Umbilical cord (tissue), 2 donors: ENCODE results near the gene ARNT2. TPM values are rescaled to one million over a fixed set of nuclear protein-coding genes. Genes with fewer than 3 reads are reported as not detected.
A peak's percentile ranks its signal among the peaks of the same experiment; 100 is the strongest.

Experiments
- DNase-seq: peaks from one replicate; pipeline ENCODE4 v3.0.0-alpha.2; 2015; ENCODE audit warnings: low spot score
- total RNA-seq: library from RNA; depleted of rRNA; stranded (reverse); fragments of >200 nt; gene quantifications from one replicate; pipeline ENCODE4 v1.2.3, GENCODE V29; 2014; ENCODE audit warnings: low replicate concordance; ENCODE audit not compliant: insufficient read depth

ARNT2 gene
- total RNA-seq, 1 donor from 2014 or later, result 5.3 TPM

DNA sequence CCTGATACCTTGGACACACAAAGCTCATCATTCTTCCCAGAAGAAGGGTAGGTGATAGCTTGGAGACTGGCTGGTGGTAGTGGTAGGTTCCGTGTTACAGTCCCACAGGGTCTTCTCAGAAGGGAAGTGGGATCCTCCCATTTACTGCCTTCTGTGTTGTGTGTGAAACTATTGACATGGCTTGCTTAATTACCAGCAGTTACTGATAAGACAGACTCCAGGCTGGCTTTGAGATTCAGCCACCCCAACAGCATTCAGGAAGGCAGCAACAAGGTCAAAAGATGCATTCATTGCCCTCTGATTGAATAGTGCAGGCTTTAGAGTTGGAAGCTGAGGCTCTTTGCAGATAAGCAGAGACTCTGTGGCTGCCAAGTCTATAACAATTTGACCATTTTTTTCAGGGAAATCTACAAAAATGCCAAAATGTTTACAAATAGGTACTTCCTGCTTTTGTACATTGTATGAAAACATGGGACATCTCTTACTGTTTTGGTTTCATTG lies 7.7 kb downstream of the ARNT2 start:
- no peak for DNase-seq

DNA sequence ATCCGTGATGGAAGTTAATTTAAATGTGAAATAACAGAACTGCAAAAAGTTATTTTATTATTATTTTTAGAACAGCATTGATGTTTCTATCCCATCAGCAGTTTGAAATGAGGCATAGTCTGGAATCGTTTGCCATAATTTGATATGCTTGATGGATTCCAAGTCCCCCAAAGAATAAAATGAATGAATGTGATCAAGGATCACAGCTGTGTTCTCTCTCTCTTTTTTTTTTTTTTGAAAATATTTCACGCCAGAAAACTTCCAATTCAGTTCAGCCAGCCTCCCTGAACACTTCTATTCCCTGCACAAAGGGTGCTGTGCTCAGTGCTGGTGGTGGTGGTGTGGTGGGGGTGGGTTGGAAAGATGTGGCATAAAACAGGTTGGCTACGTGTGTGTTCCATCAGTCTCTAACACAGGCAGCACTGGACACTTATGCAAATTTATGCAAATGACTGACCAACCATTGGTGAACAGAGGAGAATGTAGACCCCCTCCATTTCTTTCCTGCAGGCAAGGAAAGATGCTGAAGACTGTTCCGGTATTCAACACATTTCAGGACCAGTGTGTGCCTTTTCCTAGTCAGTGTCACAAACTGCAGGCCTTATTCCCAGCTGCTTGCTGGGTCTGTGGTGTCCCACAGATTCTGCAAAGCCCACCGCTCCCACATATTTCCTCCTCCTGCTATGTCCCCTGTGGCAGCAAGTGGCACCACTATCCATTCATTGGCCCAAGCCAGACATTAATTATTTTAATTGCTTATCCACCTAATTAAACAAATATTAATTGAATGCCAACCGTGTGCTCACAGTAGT lies 10.6 kb downstream of the ARNT2 start:
- no peak for DNase-seq

GRCh38 chr15:80415358-80415670 lies 11.1 kb downstream of the ARNT2 start:
- no peak for DNase-seq

DNA sequence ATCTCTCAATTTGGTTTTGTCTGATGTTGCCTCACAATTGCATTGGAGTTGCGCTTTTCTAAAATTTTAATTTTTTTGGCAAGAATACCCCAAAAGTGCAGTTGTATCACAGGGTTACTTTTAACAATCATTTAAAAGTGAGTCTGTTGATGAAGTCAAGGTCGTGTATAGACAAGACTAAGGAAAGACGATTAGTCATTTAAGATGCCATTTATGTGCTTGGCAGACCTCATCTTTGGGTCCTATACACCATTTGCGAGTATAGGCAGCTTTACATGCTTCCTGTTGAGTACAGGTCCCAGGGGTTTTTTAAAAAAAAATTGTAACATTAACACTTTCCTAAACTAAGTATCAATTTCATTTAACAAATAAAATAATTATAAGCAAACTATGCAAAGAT lies 12.5 kb downstream of the ARNT2 start:
- DNase-seq, result no peak

DNA sequence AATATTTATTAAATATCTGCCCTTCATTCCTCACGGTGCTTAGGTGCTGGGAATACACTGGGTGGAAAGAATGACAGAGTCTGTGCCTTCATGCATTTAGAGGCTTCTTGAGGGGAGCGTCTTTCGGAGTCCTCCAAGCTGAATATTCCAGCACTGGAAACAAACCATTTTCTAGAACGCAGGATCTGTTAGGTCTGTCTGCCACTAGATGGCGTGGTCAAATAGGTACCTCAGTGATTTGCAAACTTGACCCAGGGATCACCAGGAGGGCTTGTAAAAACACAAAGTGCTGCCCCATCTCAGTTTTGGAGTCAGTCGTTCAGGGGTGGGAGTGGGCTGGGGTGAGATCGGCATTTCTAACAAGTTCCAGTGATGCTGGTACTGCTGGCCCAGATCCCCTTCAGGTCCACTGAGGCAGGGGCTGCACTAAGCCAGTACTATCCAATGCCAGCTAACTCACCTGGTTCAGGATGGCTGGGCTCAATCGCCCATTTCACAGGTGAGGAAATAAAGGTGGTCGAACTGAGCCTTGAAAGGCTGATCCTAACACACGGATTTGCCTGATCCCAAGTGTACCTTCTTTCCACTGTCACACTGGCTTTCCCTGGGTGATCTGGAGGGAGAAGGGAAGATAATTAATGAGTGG lies 14.8 kb downstream of the ARNT2 start:
- DNase-seq, result peak; percentile 15

- no peak for DNase-seq
These were observed 15.4 kb downstream of the ARNT2 start for GRCh38 chr15:80419546-80419945.

DNA sequence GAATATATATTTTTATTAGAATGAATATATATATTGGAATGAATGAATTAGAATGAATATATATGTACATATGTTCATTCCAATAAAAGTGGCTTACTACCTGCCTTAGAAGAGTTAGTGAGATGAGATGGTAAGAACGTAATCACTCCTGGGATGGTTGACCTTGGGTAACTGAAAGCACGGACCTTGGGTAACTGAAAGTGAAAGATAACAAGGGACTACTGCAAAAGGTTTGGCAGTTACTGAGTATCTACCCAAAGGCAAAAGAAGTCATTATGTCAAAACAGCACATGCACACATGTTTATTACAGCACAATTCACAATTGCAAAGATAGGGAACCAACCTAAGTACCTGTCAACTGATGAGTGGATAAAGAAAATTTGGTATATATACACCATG lies 16.5 kb downstream of the ARNT2 start:
- no peak for DNase-seq

GRCh38 chr15:80423215-80423614 lies 19.0 kb downstream of the ARNT2 start:
- DNase-seq, result no peak

- no peak for DNase-seq
These were observed 20.2 kb downstream of the ARNT2 start for GRCh38 chr15:80424381-80424780.

DNA sequence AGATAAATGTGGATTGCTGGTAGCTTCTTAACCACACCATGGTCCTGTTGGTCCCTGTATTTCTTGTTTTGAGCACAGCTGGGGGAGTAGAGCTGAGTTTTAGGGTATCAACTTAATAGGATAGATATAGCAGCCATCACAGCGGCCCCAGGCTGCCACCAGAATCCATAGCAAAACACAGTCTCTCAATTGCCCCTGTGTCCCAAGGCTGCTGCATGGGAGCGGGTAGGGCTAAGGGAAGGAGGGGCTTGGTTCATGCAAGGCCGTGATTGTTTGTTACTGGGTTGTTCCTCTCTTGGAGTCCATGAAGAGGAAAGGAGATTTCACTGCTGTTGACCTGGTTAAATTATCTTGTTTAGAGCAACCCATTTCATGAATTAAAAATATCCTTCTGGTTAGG lies 22.1 kb downstream of the ARNT2 start:
- DNase-seq, result no peak

DNA sequence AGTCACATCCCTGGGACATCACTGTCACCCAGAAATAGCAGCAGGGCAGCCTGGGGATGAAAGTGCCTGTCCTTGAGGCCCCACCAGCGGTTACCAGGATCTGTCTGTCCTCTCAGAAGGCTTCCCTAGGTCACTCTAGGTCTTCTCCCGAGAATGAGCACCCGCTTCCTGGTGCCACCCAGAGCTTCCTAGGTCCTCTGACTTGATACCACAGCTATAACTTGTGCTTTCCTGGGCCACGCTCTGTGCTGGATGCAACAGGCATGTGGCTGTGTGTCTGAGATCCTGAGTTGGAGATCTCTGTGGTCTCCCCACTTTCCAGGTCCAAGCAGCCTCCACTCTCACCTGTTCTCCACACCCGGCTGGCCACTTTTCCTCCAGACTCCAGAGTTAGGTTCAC lies 25.8 kb downstream of the ARNT2 start:
- no peak for DNase-seq

DNA sequence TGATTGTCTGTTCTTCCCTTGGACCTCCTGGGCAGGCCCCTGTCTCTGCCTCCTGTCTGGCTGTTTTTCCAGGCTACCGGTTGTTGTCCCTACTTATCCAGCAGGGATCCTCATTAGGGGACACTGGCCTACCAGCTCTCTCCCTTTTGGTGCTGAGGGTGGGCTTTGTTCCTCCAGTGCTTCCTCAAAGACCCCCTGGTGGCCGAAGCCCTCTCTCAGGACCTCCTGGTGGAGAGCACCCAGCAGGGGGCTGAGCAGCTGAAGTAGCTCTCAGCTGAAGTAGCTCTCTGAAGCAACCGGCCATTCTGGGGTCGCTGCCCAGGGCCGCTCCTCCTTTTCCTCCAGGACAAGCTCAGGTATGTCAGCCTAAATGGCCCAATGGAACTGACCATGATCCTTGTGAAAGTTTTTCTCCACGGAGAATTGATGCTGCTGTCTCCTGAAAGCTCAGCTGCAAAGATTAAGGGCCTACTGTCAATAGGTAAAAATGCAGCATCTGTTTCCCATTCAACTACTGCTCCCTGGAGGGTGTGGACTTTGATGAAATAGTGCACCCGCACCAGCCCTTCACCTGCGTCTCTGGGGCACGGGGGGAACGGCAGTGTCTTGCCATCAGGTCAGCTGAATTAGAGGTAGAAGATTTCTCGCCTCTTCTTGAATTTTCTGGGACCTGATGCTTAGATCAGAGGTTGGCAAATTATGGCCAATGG lies 27.6 kb downstream of the ARNT2 start:
- DNase-seq, result no peak

DNA sequence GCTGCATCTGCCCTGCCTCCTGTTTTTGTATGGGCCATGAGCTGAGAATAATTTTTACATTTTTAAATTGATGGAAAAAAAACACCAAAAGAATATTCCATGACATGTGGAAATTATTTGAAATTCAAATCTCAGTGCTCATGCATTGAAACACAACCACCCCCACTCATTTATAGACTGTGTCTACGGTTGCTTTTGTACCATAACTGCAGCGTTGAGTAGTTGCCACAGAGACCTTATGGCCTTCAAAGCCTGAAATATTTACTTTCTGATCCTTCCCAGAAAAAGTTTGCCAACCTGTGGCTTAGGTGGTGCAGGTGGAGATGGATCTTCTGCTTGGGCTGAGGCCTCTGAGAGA lies 28.1 kb downstream of the ARNT2 start:
- no peak for DNase-seq

DNA sequence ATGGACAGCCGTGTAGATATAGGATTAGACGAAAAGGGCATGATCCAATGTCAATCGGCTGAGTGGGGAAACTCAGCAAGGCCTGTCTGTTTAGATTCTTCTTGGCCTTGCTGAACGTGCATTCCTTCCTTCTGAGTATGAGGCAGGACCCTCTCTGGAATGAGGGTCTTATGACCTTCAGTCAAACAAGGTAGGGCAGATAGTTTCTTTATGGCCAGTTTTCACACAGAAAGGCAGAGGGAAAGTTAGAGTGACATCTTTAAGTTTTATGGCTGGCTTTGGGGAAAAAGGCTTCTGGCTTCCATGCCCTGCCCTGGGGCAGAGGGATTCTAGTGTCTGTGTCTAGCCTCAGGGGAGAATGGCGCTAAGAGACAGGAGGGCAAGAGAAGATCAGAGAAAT lies 29.7 kb downstream of the ARNT2 start:
- no peak for DNase-seq

DNA sequence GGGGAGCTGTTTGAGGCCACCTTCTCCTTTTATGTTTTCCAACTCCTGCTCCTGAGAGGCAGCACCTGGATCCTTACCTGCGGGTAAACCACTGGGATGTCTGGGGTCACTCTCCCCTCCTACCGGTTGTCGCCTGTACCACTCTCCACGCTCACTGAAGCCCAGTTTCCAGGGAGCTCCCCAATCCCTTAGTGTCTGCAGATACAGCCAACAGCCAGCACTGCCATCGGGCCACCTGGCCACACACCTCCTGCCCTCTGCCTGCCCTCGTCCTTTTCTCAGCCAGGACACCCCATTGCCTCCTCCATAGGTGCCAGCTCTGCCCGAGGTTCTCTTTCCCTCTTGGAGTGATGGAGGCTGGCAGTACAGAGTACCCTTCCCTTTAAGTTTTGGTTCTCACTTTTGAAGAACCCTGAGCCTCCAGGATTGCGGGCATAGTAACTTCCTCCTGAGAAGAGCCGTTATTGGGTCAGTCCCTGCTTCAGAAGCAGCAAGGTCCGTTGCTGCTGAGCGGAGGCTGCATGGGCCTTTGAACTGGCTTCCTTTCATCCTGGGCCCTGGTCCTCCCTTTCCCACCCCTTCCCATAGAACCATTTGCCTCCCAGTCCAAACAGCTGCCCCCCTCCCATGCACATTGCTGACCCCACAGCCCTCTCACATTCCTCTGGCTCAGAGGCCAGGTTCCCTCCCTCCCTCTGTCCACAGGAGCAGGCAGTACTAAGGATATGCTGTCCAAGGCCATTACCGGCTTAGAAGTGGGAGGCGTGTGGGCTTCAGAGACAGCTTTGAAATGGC lies 30.9 kb downstream of the ARNT2 start:
- DNase-seq, result no peak

- no peak for DNase-seq
These were observed 32.5 kb downstream of the ARNT2 start for GRCh38 chr15:80436511-80437307.

DNA sequence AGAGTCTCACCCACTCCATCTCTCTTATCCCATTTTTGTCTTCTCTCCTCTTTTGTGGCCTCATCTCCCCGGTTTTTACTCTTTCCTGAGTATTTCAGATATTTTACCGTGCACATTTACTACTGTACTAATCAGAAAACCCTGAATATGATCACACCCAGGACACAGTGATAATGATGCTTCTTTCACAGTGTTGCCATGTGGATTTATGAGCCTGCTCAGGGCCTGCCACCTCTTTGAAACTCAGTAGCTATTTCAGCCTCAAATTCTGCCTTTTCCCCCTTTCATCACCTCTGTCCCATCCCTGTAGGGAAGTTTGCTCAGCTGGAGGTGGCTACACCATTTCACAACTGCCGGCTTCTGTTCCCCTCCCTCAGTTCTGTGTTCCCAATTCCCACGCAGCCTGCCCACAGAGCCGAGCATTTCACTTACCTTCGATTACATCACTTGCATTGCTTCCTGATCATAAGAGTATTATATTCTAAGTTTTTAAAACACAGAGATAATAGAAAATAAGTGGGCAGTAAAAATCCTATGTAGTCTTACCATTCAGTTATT lies 33.2 kb downstream of the ARNT2 start:
- DNase-seq, result no peak

- DNase-seq, result no peak
These were observed 35.0 kb downstream of the ARNT2 start for GRCh38 chr15:80439140-80439539.

DNA sequence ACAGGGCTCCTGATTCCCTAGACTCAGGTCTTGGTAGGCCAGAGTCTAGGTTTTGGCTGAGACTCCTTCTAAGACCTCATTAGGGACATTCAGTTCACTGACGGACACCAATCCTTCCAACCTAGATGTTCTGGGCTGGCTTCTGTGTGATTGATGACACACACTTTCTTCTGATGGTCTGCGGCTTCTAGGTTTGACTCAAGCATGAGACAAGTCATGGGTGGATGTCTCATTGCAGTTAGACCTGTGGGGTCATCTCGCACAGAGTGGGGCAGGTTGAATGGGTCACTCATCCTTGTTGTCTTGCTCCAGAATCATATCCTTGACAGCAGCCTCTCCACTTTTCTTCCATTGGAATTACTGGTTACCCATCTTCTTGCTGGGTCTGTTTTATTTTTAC lies 35.8 kb downstream of the ARNT2 start:
- DNase-seq, result no peak

GRCh38 chr15:80441041-80441440 lies 36.9 kb downstream of the ARNT2 start:
- DNase-seq, result no peak

- DNase-seq, result no peak
These were observed 37.5 kb downstream of the ARNT2 start for GRCh38 chr15:80441714-80442113.
